ENCODE results near the gene GPR107.
"Not testable (repeated sequence)": the region's sequence is repeated elsewhere in the genome, so short reads cannot be mapped to it uniquely, and the experiment has no call there.

Gene GPR107

GRCh38 chr9:130053504-130054324, at the start of gene GPR107:
GPR107 (plus strand) TSS chr9:130053906; CDS start chr9:130053933, 27 bp downstream.
- peak; percentile 62 for DNase-seq (ENCODE audit: low read depth)

- no peak for DNase-seq (ENCODE audit: low read depth)
These were observed 49.7 kb upstream of the GPR107 start for GRCh38 chr9:130003943-130004552.

GRCh38 chr9:130006952-130007351, 46.8 kb upstream of the GPR107 start:
- DNase-seq (ENCODE audit: low read depth) = not testable (repeated sequence)

- DNase-seq (ENCODE audit: low read depth) = no peak
These were observed 45.2 kb upstream of the GPR107 start for GRCh38 chr9:130008538-130008937.

DNA sequence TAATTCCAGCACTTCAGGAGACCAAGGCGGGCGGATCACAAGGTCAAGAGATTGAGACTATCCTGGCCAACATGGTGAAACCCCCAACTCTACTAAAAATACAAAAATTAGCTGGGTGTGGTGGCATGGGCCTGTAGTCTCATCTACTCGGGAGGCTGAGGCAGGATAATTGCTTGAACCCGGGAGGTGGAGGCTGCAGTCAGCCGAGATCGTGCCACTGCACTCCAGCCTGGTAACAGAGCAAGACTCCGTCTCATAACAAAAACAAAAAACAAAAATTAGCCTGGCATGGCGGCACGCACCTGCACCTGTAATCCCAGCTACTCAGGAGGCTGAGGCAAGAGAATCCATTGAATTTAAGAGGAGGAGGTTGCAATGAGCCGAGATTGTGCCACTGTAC, 44.2 kb upstream of the GPR107 start:
- DNase-seq (ENCODE audit: low read depth) = not testable (repeated sequence)

- DNase-seq (ENCODE audit: low read depth) = no peak
These were observed 43.3 kb upstream of the GPR107 start for GRCh38 chr9:130010151-130010988.

DNA sequence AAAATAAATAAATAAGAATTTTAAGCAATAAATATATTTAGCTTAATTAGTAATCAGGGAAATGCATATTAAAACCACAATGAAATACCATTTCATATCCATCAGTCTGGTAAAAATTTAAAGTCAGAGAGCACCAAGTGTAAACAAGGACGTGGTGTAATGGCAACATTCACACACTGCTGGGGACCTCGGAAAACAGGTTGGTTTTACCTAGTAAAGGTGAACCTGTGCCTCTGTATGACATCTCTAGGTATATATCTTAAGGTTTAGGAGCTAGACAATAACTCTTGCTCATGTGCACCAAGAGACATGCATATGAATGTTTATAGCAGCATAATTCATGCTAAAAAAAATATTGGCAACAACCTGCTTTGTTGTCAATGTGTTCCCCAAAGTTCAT, 40.4 kb upstream of the GPR107 start:
- DNase-seq (ENCODE audit: low read depth) = no peak

DNA sequence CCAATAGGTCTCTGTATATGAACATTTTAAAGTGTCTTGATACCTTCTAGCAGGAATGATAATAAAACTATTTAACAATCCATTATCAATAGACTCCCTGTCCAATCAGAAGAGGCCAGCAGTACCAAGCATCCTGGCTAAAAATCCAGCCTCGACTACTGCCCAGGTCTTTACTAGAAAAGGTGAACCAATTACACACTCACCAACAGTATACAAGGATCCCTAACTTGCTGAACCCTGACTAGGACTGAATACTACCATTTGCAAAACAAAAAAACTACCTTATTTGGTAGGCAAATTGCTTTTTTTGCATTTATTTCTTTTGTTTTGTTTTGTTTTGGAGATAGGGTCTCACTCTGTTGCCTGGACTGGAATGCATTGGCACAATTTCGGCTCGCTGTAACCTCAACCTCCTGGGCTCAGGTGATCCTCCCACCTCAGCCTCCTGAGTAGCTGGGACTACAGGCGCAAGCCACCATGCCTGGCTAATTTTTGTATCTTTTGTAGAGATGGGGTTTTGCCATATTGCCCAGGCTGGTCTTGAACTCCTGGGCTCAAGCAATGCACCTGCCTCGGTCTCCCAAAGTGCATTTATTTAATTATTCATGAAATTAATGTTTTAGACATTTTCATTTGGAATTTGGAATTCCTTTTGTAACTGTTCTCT, 38.2 kb upstream of the GPR107 start:
- no peak for DNase-seq (ENCODE audit: low read depth)

- DNase-seq (ENCODE audit: low read depth) = no peak
These were observed 36.6 kb upstream of the GPR107 start for GRCh38 chr9:130017076-130017475.

DNA sequence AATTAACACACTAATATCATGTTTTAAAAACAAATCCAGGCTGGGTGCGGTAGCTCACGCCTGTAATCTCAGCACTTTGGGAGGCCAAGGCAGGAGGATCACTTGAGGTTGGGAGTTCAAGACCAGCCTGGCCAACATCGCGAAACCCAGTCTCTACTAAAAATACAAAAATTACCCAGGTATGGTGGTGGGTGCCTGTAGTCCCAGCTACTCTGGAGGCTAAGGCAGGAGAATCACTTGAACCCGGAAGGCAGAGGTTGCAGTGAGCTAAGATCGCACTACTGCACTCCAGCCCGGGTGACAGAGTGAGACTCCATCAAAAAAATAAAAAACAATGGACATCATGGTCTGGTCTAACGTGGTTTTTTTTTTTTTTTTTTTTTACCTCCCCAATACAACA, 36.2 kb upstream of the GPR107 start:
- DNase-seq (ENCODE audit: low read depth) = not testable (repeated sequence)

GRCh38 chr9:130018265-130018664, 35.4 kb upstream of the GPR107 start:
- DNase-seq (ENCODE audit: low read depth) = no peak

DNA sequence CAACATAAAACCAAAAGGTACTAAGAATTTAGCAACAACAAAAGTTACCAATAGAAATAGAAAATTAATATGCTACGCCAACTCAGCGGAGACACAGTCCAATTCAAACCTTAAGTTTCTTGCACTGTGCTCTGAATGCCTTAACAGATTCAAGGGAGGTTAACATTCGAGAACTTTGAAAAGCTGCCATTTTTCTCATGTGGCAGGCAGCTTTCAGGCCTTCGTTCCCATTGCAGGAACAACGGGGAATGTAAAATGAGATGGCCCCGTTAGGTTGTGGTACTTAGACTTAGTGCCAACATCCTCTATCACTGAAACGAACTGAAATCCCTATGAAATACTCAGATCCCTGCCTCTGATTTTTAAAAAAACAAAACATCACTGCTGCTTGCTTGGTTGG, 33.1 kb upstream of the GPR107 start:
- no peak for DNase-seq (ENCODE audit: low read depth)

DNA sequence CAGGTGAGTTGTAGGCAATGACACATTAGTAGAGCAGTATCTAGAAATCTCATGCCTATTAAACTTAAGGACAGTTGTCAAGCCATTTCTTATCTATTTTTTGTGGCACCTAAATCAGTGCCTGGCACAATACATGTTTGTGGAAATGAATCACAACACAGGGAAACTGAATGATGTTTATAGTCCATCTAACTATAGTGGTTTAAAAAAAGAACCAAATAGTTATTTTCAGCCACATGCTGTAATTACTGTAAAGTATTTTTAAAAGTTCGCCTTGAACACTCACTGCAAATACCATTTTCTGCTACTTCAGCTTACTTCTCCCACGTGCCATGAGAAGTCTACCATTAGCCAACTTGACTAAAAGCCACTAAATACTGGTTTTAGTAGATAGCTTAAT, 32.6 kb upstream of the GPR107 start:
- no peak for DNase-seq (ENCODE audit: low read depth)

- not testable (repeated sequence) for DNase-seq (ENCODE audit: low read depth)
These were observed 31.9 kb upstream of the GPR107 start for GRCh38 chr9:130021842-130022241.

DNA sequence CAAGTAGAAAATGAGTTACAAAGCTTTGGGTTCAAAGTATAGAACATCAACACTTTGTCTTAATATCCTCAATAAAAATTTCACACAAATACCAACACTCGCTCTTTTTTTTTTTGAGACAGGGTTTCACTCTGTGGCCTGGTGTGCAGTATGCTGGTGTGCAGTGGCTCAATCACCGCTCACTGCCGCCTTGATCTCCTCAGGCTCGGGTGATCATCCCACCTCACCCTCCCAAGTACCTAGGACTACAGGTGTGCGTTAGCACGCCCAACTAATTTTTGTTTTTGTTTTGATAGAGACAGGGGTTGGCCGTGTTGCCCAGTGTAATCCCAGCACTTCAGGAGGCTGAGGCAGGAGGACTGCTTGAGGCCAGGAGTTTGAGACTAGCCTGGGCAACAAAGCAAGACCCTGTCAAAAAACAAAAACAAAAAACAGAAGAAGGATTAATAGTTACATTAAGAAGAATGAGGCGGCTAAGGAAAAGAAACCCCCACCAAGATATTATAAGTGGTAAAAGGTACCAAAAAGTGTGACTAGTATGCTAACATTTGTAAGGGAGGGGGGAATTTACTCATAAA, 31.1 kb upstream of the GPR107 start:
- DNase-seq (ENCODE audit: low read depth) = no peak

DNA sequence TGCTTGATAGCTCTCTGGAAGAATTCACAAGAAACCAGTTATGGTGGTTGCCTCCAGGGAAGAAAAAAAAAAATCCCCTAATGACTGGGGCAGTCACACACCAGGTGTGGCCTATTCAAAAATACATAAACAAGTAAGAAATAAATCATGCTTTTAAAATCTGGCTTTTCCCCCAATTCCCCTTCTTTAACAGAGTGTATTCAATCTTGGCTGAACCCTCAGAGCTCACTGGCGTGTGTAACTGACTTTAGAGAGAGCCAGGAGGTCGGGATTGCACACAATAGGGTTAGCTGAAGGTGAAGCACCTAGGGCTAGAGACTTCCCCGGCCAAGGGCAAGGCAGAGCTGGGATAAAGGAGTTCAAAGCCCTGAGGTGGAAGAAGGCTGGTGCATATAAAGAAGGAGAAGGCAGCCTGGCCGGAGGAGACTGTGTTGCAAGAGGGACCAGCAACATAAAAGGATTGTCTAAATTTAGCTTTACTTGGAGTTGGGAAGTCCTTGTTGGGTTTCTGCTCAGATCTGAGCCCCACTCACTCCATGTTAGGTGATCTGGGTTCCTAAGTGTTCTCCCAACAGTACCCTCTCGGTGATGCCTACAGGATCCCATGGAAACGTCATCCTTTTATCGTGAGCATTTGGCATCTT, 30.4 kb upstream of the GPR107 start:
- DNase-seq (ENCODE audit: low read depth) = no peak

GRCh38 chr9:130023994-130024596, 29.6 kb upstream of the GPR107 start:
- DNase-seq (ENCODE audit: low read depth) = no peak

GRCh38 chr9:130024597-130024994, 29.1 kb upstream of the GPR107 start:
- no peak for DNase-seq (ENCODE audit: low read depth)

DNA sequence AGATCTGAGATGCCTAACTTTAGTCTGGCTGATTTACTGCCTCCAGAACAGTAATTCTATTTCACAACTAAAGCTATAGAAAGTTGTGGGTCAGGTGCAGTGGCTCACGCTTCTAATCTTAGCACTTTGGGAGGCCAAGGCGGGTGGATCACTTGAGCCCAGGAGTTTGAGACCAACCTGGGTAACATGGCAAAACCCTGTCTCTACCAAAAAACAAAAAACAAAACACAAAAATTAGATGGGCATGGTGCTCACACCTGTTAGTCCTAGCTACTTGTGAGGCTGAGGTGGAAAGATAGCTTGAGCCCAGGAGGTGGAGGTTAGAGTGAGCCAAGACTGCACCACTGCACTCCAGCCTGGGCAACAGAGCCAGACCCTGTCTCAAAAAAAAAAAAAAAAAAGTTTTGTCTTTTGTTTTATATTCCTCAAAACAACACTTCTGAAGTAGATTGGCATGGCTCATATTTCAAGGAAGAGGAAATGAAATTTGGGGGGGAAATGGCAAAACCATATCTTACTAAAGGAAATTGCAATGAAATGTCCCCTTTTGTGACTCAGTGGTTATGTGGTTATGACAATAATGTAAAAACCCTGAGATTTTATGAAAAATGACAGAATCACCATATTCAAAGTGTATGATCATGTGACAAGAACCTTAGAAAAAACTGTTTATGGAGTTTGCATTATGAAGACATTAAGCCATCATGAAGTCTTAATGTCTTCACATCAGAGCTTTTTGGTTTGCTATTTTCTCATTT, 26.9 kb upstream of the GPR107 start:
- DNase-seq (ENCODE audit: low read depth) = no peak

Measured in stimulated activated CD8-positive, alpha-beta memory T cell treated with anti-CD3 and anti-CD28 coated beads, Interleukin-12 subunit alpha, Interleukin-12 subunit beta, amount 100 ng/mL, for 4 hours (primary cell).